GM21526 (cell line): ENCODE results near the gene RGS13.
"Not testable (repeated sequence)": the region's sequence is repeated elsewhere in the genome, so short reads cannot be mapped to it uniquely, and the experiment has no call there.

Source experiments
- ATAC-seq: cut with Tn5 transposase; IDR thresholded peaks from one replicate; pipeline ENCODE4 v1.9.1; 2021; ENCODE audit warnings: moderate library complexity; ENCODE audit not compliant: unreplicated experiment, low FRiP score

Gene RGS13

DNA sequence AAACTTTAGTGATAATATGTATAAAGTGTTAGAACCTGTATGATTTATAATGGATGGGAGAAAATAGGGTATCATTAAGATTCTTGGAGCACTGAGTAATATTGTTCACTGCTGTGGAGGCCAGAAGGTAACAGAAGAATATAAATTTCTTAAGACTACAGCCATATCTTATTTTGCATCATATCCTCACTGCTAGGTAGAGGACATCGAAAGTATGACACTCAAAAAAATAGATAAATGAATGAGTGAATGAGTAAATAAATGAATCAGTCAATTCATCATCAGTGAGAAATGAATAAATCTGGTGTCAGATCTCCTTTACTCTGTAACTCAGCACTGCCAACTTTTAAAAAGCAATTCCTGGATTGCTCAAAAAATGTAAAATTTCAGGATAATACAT is 33.2 kb downstream of the RGS13 start:
- no peak for ATAC-seq

GRCh38 chr1:192675716-192676115 is 39.8 kb downstream of the RGS13 start:
- ATAC-seq = no peak

GRCh38 chr1:192678099-192678498 is 42.2 kb downstream of the RGS13 start:
- no peak for ATAC-seq

GRCh38 chr1:192682335-192682734 is 46.4 kb downstream of the RGS13 start:
- no peak for ATAC-seq

GRCh38 chr1:192683081-192683480 is 47.1 kb downstream of the RGS13 start:
- ATAC-seq = not testable (repeated sequence)

DNA sequence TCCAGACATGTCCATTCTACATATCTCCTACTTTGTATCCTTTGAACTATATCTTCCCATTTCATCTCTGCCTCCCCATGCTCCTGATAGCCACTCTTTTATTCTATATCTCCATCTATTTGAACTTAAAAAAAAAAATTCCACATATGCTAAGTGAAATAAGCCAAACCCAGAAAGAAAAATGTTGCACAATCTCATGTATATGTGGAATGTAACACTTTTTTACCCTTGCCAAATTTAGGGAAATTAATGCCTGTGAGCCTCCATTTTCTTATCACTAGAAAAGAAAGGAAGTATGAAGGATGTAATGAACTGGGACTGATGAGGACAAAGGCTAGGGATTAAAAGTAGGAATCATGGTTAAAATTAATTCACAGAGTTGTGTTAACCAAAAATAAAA is 53.5 kb downstream of the RGS13 start:
- no peak for ATAC-seq

DNA sequence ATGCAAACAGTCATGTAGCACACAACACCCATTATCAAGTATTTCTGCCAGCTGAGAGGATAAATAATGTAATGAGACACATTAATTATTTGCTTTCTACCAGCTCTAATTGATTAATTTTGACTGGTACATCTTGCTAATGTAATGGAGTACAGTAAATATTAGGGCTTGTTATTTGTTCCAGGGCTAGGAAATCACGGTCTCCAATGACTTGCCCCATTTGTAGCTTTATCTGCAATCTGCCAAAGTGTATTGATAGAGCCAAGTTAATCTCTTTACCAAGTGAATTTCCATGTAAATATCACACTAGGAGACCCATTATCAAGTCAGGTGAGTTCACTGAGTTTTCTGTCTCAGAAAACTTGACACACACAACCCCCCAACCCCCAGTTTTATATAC is 55.1 kb downstream of the RGS13 start:
- no peak for ATAC-seq

- ATAC-seq = no peak
Measured at GRCh38 chr1:192696082-192696481, 60.1 kb downstream of the RGS13 start.

DNA sequence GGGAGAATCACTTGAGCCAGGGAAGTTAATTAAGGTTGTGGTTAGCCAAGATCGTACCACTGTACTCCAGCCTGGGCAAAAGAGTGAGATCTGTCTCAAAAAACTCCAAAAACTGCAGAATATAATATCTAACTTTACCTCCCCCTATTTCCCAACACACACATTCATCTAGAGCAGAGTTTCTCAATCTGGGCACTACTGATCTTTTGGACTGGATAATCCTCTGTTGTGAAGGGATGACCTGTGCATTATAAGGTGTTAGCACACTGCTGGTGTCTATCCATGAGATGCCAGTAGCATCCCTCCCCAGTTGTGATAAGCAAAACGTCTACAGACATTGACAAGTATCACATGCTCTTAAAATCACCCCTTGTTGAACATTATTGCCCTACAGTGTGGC is 61.8 kb downstream of the RGS13 start:
- ATAC-seq = no peak

- no peak for ATAC-seq
Measured at GRCh38 chr1:192698731-192699130, 62.8 kb downstream of the RGS13 start.

GRCh38 chr1:192700834-192701271 is 64.9 kb downstream of the RGS13 start:
- ATAC-seq = no peak

DNA sequence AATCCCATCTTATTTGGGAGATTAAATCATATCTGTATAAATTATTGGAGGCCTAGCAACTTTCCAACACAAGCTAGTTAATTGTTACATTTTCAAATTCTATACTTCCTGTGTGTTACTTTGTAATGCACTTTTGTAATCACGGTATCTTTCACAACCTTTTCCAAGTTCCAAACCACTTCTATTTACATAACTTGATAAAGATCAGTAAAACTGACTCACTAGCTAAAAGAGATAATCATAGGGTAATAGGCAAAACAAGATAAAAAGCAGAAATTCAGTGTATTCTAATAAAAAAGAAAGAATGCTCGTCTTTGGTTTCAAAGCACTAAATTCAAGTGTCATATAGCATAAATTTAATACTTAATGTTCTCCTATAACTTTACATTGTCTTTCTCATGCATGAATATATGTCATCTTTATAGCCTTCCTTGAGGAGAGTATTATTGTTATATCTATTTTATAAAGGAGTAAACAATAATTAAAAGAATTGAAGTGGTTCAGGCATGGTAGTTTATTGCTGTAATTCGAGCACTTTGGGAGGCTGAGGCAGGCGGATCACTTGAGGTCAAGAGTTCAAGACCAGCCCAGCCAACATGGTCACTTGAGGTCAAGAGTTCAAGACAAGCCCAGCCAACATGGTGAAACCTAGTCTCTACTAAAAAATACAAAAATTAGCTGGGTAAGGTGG is 66.4 kb downstream of the RGS13 start:
- ATAC-seq = no peak

DNA sequence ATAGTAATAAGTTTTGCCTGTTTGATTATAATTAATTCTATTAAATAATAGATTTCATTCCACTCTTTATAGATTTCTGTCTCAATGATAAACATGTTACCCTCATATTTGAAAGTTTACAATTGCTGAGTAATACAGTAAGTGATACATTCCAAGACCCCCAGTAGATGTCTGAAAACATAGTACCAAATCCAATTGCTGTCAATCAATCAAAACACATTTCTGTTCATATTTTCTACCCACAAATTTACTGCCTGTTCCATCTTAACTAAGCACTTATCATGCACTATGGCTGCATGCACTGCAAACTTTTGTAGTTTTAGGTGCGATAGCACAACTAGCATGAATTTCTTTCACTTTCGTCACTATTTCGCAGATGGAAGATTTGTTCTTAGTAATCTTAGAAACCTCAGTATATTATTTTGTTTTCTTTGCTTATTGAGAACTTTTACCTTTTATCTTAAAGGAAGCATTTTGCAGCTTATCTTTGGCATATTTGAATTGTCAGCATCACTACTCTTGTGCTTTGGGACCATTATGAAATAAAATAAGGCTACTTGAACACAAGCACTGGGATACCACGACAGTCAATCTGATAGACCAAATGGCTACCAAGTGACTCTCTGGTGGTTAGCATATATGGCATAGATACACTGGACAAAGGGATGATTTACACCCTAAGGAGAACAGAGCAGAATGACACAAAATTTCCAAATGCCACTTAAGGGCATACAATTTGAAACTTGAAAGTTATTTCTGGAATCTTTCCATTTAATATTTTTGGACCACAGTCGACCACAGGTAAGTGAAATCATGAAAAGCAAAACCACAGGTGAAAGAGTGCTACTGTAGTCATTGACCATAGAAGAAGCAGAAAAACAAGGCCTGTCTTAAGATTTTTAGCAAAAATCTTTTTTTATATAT is 67.6 kb downstream of the RGS13 start:
- peak; percentile 90 for ATAC-seq

DNA sequence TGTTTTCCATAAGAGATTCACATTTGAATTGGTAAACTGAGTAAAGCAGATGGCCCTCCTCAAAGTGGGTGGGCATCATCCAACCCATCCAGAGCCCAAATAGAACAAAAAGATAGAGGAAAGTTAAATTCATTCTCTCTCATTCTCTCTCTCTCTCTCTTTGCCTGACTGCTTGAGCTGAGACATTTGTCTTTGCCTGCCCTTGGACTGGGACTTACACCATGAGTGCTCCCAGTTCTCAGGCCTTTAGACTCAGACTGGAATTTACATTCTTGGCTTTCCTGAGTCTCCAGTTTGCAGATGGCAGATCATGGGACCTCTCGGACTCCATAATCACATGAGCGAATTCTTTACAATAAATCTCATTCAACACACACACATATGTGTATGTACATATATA is 69.6 kb downstream of the RGS13 start:
- ATAC-seq = no peak

DNA sequence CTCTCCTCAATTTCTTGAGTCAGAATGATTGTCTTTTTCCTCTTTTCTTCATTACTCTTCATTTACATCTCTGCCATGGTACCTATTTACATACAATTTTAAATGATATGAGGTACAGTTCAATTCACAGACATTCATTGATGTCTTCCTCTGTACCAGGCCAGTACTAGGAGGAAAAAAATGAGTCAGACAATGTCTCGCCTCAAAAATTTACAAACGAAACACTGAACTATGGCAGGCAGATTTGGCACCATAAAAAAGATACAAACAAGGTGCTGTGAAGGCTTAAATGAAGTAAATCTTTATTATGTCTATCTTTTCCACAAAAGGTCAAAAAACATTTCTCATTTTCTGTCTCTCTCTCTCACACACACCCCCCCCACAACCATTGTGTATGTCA is 71.0 kb downstream of the RGS13 start:
- no peak for ATAC-seq

GRCh38 chr1:192707978-192708547 is 72.1 kb downstream of the RGS13 start:
- ATAC-seq = no peak

DNA sequence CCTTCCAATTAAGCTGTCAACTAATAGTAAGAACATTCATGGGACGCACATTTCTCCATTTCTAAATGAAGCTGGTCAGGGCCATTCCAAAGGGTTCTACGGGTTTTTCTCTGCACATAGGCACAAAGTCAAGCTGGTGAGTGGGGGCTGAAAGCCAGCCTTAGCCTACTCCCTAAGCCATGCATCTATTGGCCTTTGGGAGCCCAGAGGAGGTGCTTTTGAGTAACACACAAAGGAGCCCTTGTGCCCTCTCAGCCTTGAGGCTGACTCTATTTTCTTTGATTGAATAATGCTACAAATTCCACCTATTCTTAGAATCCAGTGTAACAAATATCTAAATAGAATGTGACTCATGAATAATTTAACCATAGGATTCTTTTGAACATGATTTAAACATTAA is 73.6 kb downstream of the RGS13 start:
- no peak for ATAC-seq
